Measurements from ENCODE around the gene FZD1.

DNA sequence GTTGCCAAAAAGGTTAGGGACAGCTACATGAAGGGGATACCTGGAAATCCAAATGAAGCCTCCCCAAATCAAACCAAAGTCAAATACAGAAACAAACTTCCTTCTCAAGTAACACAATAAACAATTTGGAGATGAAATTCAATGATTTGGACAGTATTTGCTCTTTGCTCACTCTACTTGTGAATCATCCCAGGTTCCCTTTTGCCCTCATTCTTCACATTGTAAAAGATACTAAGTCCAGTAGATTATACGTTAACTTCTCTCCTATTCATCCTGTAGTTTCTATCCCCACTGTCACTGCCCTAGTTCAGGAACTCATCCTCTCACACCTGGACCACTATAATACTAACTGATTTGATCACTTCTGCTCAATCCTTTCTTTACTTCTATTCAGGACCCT lies 28.3 kb downstream of the FZD1 start:
- TF ChIP-seq POLR2A (IDR thresholded peaks at IDR 0.05; ENCODE audit: low read depth, low read length): no peak
- TF ChIP-seq, protein P1, sequence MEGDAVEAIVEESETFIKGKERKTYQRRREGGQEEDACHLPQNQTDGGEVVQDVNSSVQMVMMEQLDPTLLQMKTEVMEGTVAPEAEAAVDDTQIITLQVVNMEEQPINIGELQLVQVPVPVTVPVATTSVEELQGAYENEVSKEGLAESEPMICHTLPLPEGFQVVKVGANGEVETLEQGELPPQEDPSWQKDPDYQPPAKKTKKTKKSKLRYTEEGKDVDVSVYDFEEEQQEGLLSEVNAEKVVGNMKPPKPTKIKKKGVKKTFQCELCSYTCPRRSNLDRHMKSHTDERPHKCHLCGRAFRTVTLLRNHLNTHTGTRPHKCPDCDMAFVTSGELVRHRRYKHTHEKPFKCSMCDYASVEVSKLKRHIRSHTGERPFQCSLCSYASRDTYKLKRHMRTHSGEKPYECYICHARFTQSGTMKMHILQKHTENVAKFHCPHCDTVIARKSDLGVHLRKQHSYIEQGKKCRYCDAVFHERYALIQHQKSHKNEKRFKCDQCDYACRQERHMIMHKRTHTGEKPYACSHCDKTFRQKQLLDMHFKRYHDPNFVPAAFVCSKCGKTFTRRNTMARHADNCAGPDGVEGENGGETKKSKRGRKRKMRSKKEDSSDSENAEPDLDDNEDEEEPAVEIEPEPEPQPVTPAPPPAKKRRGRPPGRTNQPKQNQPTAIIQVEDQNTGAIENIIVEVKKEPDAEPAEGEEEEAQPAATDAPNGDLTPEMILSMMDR (conservative IDR thresholded peaks at IDR 0.05; ENCODE audit: low read depth, low read length): no peak
- no peak for TF ChIP-seq MAFK (IDR thresholded peaks at IDR 0.05; ENCODE audit: low read depth, low read length)
- TF ChIP-seq NFE2L2 (IDR thresholded peaks at IDR 0.05; ENCODE audit: low read depth, low read length): no peak
- no peak for TF ChIP-seq CEBPB (IDR thresholded peaks at IDR 0.05; ENCODE audit: low read depth, low read length)
- TF ChIP-seq FOS (IDR thresholded peaks at IDR 0.05; ENCODE audit: low read depth, low read length): no peak
- no peak for TF ChIP-seq SMC3 (IDR thresholded peaks at IDR 0.05; ENCODE audit: low read depth, low read length)
- TF ChIP-seq MXI1 (IDR thresholded peaks at IDR 0.05; ENCODE audit: borderline replicate concordance, low read depth, low read length): no peak
- no peak for TF ChIP-seq MAZ (IDR thresholded peaks at IDR 0.05; ENCODE audit: borderline replicate concordance, low read depth, low read length)
